HG02852 (cell line): ENCODE results near the gene MOB3A.

ENCODE experiments used
- ATAC-seq: cut with Tn5 transposase; IDR thresholded peaks from one replicate; pipeline ENCODE4 v1.9.1; 2021; ENCODE audit warnings: mild to moderate bottlenecking, moderate library complexity; ENCODE audit not compliant: unreplicated experiment

MOB3A gene

DNA sequence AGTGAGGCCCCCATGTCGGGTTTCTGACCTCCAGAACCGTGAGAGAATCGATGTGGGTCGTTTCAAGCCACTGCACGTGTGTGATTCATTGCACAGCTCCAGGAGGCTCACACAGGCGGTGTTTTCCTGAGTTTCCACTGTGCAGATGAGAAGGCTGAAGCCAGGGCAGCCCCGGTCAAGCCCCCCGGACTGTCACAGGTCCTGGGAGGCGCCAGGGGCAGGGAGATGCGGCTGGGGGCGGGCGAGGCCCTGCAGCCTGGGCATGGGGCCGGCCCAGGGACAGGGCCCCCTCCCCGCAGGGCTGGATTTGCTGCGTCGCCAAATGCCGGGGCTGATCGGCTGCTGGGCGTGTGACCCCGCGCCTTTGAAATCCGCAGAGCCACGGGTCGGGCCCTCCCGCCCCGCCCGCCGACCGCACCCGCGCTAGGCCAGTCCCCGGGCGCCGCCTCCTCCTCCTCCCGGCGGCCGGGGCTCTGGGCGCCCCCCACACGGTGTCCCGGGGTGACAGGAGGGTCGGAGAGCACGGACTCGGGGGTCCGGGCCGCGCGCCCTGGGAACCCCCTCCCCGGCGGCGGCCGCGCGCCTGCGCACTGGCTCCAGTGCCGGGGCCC, 35.1 kb downstream of the MOB3A start:
- ATAC-seq = peak; percentile 28

DNA sequence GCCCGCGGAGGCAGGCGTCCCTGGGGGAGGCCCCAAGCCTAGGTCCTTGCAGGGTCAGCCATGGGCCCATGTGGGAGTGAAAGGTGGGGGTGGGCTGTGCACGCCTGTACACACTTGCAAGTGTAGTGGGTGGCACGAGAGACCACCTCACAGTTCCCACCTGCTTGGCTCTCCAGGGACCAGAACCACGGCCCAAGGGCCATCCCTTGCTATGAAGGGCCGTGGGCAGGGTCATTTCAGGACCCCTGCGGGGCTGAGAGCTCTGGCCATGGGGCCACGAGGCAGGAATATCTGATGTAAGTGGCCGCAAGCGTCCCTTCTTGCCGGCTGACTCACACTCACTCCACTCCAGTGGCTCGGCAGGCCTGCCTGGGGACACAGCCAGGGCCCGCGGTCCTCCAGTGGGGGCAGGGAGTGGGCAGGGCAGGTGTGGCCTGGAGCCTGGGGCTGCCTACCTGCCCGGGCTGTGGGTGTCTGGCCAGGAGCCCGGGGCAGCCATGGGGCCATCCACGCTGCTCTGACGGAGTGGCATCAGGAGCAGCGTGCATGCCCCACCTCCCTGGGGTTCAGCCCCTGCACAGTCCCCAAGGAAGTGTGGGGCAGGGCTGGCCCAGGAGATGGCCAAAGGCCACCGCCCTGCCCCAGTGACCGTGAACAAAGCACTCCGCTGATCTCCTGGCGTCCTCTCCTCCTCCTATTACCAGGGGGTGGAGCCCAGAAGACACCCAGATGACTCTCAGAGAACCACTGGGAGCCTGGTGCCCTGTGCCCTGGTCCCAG, 36.5 kb downstream of the MOB3A start:
- no peak for ATAC-seq

DNA sequence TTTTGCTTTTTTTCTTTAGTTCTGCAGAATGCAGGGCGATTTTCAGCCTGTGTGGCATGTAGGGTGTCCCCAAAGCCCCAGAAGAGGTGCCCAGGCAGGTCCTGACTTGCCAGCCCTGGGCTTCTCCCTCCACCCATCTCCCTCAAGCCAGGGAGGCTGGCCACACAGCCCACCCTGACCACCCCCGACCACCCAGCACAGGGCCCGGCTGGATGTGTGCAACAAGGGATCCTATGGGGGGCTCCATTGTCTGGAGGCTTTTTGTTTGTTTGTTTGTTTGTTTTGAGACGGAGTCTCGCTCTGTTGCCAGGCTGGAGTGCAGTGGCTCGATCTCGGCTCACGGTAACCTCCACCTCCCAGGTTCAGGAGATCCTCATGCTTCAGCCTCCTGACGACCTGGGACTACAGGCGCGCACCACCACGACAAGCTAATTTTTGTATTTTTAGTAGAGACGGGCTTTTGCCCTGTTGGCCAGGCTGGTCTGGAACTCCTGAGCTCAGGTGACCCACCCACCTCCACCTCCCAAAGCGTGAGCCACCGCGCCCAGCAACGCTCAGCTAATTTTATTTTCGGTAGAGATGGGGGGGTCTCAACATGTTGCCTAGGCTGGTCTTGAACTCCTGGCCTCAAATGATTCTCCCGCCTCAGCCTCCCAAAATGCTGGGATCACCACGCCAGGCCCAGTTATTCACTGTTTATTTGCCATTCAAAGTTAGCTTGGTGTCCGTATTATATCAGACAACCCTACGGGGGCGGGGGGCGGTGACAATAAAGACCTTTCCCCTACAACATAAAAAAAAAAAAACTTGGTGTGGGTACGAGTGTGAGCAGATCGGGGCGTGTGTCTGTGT, 37.3 kb downstream of the MOB3A start:
- ATAC-seq = no peak

DNA sequence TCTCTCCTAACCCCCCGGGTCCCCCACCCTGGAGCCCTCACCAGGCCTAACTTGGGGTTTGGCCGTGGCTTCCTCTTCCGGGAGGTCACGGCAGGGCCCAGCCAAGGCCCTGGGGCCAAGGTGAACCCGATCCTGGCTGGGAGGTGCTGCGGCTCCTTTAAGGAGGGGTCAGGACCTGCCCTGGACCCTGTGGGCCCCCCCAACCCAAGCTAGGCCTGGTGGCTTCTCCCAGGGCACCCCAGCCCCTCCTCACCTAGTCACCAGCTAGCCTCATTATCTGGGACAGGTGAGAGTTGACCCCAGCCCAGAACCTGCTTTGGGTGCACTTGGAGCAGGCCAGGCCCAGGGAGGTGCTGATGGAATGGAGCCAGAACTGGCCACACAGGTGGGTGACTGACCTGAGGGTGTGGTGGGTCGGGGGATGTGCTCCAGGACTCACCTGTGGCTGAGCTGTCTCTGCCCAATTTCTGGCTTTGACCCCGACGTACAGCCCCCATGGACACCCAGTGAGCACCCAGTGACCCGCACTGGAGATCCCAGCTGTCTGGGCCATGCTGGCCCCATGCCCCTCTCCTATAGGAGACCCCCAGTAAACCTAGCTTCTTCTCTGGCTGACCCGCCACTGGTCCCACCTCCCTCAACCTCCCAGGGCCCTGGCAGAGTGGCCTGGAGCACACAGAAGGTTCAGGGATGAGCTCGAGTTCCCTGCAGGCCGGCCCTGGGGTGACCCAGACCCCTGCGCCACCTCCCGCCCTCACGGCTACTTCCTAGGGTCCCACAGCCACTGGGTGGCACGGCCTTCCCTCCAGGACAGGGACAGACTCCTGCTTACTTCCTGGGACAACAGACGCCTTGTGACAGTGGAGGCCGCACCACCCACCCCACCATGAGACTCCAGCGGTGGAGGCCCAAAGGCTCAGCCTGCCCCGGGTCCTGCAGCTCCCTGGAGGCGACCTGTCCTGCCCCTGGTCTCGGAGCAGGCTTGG, 38.3 kb downstream of the MOB3A start:
- ATAC-seq = no peak

DNA sequence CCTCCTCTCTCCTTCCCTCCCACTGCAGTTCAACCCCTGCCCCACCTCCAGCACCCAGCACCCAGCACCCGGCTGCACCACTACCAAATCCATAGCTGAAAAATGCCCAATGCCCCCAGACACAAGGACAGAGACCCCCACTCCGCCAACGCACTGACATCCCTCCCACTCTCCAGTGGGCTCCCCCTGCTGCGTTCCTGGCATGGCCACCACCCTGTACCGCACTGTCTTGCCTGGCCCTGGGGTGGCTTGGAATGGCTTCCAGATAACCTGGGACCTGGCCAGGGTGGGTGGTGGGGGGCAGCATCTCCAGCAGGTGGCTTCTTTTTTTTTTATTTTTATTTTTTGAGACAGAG, 39.3 kb downstream of the MOB3A start:
- no peak for ATAC-seq

DNA sequence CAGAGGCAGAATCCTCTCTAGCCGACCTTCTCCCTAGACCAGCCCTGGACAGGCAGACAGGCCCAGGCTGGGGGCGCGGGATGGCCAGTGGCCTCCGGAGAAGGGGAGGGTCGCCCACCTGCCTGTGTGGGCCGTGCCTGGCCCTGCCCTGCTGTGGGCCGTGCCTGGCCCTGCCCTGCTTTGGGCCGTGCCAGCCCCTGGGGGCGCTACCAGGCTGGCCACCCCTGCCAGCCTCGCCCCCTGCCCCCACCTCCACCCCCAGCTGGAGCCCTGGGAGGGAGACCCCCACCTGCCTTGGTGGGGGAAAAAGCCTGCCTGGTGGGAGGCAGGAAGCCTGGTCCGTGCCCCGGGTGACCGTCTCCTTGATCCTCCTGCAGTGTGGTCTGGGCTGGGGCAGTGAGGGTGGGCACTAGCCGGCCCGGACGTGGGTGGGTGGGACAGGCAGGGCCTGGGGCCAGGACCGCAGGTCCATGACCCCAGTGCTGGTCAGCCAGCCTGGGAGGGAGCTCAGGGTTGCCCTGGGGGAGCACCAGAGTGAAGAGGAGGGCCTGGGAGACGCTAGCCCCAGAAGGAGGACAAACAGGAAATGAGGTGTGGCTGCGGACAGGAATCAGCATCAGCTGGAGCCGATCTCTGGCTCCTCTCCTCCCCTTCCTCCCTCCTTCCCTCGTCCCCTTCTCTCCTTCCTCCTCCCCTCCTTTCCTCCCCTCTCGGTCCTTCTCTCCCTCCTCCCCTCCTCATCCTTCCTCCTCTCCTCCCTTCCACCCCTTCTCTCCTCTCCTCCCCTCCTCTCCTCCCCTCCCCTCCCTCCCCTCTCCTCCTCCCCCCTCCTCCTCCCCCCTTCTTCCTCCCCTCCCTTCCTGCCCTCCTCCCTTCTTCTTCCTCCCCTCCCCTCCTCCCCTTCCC, 39.9 kb downstream of the MOB3A start:
- ATAC-seq = no peak

DNA sequence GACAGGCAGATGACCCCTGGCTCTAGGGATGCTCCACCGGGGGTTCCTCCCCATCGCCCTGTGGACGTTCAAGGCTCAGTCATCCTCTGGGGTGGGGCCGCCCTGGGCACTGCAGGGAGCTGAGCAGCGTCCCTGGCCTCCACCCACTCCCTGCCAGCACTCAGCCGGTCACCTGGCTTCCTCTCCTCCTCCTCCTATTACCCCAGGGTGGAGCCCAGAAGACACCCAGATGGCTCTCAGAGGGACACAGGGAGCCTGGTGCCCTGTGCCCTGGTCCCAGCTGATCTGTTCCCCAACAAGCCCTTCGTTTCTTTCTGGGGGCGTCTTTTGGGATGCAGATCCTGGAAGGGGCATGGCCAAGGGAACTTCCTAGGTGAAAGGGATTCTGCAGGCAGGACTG, 41.4 kb downstream of the MOB3A start:
- no peak for ATAC-seq

DNA sequence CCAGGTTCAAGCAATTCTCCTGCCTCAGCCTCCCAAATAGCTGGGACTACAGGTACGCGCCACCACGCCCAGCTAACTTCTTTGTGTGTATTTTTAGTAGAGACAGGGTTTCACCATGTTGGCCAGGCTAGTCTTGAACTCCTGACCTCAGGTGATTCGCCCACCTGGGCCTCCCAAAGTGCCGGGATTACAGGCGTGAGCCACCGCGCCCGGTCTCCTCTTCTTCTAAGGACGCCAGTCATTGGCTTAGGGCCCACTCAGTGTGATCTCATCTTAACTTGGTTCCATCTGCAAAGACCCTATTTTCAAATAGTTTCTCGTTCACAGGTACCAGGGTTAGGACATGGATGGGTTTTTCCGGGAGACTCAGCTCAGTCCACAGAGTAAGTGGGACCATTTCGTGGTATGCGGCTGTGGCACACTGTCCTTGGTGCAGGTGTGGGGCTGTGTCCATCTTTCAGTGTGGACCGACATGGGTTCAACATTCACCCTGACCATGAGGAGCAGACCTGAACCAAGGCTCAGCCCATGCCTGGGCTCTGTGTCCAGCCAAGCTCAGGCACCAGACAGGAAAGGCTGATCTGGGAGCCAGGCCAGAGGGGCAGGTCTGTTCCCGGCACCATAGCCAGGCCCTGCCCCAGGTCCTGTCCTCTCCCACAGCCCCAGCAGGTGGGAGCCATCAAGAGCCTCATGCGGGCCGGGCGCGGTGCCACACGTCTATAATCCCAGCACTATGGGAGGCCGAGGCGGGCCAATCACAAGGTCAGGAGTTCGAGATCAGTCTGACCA, 42.3 kb downstream of the MOB3A start:
- ATAC-seq = no peak

DNA sequence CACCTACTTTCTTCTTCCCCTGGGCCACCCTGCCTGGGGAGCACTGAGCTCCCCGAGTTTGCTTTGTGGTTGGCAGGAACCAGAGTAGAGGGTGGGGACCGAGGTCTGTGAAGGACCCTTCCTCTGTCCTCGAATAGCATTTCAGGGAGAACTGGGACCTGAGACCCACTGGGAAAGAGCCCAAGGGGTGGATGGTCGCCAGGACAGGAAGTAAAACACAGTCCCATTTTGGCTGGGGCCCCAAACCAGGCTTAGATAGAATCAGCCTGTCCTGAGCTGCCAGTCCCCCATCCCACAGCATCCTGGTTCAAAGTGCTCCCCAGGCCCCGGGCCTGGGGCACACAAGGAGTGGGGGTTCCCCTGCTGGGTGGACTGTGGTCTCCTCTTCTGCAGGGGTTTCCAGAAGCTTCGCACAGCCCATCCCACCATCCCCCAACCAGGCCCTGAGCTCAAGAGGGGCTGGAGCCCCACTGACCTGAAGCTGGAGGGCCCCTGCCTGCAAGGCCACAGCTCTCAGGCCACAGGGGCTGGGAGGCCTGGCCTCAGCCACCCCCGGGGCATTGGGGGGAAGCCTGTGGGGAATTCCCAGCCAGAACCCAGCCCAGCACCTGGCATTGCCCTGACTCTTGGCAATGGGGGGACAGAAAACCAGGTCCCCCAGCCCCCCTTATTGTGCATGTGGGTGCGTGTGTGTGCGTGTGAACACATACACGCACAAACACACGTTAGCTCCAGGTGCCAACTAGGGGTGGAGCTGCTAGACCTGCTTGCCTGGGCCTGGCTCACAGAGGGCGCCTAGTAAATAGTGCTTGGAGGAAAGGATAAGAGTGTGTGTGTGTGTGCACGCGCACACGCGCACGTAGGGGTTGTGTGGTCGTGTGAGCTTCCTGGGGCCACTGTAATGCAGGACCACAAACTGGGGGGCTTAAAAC, 44.1 kb downstream of the MOB3A start:
- ATAC-seq = no peak

DNA sequence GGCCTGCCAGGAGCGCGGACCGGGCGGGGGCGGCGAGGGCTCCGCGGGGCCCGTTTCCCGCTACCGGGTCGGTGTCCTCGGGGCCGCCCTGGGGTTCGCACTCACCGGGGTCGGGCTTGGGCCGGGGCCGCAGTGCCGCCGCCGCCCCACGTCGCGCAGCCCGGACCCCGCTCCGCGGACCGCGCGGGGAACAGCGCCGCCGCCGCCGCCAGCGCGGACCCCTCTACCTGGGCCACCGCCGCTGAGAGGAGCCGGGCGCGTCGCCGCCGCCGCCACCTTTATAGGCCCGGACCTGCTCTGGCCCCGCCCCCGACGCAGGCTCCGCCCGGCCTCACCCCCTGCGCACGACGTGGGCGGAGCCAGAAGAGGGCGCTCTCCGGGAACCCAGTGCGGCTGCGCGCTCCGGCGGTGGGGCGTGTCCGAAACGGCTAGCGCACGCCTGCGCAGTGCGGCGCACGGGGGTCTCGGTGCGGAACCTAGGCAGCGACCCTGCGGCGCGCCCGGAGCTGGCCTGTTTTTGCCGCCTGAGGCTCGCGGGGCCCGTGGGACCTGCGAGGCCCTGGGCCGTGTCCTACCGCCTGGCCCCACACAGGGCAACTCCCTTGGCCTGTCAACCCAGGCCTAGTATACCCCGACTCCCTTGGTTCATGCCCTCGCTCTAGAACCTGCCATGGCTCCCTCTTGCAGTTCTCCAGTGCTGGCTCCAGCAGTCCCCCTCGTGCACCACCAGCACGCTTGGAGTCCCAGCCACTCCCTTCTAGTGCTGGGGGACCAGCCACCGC, 44.9 kb downstream of the MOB3A start, which contains the start of gene MKNK2:
Gene MKNK2, minus strand, starts transcription at position 254 of the 782 bp plus-strand sequence. CDS start 393 bp downstream, outside the sequence.
- peak; percentile 61 for ATAC-seq

DNA sequence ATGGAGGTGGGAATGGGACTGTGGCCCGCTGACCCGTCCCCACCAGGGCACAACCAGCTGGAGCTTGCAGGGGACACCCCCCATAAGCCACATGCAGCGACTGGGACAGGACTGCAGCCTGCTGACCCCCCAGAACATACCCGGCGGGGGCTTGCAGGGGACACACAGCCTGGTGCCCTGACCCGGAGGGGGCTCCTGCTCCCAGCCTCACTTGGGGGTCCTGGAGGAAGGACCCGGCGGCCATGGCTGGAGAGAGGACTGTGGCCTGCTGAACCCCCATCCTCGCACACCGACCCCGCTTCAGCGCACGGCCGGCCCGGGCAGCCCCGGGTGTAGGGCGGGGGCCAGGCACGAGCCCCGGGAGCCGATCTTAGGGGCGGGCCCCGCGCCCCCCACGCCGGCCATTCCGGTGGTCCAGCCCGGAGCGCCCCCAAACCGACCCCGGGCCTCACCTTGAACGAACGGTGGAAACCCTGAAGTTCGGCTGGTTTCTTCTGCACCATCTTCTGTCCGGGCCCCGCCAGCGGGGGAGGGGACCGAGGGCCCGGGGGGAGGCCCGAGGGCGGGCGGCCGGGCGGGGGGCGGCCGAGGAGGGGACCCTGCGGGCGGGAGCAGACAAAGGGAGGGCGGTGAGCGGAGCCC, 45.7 kb downstream of the MOB3A start:
- ATAC-seq = no peak

DNA sequence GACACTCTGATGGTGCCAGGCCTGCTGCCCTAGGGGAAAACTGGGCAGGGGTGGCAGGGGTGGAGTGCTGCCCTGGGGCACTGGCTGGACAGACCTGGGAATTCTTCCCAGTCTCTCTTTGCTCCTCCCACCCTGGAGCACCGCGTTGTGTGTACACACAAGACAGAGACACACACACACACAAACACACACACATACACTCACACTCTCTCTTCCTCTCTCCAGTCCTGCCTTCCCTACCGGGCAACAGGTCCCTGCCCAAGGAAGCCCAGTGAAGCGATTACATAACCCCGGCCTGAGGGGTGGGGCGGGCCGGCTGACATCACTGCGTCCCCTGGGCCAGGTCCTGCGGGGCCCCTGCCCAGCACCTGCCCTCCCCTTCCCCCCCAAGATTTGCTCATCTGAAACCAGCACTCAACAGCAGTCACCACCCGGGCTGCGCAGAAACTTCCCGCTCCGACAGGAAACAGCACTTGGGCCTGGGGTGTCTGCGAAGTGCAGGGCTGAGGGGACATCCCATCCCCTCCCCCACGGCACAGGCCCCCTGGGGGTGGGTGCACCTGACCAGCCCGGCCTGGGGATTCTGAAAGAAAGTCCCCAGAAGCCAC, 46.3 kb downstream of the MOB3A start:
- ATAC-seq = no peak

DNA sequence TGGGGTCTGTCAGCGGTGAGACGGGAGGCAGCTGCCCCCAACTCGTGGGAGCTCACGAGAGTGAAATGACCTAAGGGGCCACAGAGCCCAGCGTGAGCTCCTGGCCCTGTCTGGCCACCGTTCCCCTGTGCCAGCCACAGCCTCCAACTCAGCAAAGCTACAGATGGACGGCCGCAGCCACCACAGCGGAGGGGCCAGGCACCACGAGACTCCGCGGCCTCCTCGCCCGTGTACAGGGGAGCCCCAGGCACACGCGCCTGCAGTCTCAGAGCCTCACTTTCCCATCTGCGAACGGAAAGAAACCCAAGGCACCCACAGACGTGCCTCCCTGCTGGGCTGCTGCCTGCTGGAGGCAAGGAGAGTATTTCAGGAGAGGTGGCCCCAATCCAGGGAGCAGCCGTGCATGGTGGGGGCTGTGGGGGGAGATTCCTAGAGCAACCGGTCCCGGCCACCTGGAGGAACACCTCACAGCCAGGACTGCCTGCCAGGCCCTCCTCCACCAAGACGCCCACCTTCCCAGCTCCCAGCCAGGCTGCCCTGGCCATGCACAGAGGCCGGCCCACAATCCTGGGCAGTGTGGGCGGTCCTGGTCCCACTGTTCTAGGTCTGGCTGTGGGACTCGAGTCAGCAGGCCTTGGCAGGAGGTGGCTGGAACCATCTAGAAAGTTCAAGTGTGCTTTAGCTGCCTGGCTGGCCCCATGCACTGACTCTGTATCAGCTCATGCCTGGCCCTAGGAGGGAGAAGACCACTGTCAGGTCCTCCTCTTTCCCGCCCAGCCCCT, 47.0 kb downstream of the MOB3A start:
- no peak for ATAC-seq

DNA sequence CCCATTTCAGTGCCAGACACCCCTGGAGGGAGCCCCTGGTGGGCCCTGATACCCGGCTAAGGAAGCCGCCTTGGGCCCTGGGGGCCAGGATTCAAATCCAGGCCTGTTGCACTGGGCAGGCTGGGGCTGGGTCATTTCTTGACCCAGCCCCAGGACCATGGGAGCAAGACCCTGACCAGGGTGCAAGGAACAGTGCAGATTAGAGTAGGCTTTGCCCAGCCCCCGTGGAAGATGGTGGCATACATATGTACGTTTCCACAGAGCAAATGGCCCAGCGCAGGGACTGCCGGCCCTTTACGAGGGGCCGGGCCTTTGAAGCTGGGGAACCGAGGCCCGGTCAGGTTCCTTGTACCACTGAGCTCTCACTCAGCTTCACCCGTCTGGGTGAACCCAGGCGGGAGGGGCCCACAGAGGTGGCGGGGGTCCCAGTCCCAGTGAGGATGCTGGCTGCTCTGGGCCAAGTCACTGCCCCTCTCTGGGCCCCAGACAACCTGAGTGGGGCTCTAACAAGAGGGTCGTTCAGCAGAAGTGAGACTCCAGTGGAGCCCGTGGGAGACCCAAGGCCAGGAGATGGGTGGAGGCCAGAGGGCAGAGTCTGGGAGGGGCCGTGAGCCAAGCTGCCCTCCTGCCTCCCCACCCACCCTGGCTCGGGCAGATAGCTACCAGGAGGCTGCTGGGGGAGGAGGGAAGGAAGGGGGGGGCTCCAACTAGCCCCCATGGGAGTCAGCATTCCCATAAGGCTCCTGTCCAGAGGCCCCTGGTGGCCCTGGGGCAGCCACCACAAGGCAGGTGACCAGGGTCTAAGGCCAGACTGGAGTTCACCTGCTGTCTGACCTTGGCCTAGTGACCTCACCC, 47.8 kb downstream of the MOB3A start:
- ATAC-seq = no peak
